Measurements from ENCODE around the gene TAF9B.

- TF ChIP-seq POLR2A (IDR thresholded peaks at IDR 0.05) (no peak), CTCF (IDR thresholded peaks at IDR 0.05 in 8 of 11, conservative IDR thresholded peaks at IDR 0.05 in 3 of 11) (no peak), POLR2AphosphoS5 (IDR thresholded peaks at IDR 0.05) (no peak)
Observed at GRCh38 chrX:78111140-78111931, 28.1 kb downstream of the TAF9B start.

Measured in spleen (tissue), 7 donors.